Measurements from ENCODE around the gene METTL5.

DNA sequence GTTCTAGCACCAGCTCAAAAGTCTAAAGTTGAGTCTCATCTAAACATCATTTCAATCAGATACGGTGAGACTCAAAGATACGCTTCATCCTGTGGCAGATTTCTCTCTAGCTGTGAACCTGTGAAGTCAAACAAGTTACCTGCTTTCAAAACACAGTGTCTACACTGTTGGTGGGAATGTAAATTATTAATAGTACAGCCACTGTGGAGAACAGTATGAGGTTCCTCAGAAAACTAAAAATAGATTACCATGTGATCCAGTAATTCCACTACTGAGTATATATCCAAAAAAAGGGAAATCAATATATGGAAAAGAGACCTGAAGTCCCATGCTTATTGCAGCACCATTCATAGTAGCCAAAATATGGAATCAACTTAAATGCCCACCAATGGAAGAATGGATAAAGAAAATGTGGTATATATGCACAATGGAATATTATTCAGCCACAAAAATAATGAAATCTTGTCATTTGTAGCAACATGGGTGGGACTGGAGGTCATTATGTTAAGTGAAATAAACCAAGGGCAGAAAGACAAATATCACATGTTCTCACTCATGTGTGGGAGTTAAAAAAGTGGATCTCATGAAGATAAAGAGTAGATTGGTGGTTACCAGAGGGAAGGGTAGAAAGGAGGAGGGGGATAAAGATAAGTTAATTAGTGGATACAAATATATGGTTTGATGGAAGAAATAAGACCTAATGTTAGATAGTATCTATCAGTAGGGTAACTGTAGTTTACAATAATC lies 14.2 kb upstream of the METTL5 start:
- TF ChIP-seq, protein P1, sequence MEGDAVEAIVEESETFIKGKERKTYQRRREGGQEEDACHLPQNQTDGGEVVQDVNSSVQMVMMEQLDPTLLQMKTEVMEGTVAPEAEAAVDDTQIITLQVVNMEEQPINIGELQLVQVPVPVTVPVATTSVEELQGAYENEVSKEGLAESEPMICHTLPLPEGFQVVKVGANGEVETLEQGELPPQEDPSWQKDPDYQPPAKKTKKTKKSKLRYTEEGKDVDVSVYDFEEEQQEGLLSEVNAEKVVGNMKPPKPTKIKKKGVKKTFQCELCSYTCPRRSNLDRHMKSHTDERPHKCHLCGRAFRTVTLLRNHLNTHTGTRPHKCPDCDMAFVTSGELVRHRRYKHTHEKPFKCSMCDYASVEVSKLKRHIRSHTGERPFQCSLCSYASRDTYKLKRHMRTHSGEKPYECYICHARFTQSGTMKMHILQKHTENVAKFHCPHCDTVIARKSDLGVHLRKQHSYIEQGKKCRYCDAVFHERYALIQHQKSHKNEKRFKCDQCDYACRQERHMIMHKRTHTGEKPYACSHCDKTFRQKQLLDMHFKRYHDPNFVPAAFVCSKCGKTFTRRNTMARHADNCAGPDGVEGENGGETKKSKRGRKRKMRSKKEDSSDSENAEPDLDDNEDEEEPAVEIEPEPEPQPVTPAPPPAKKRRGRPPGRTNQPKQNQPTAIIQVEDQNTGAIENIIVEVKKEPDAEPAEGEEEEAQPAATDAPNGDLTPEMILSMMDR (IDR thresholded peaks at IDR 0.05 in 2 of 3, conservative IDR thresholded peaks at IDR 0.05 in 1 of 3; ENCODE audit: borderline replicate concordance in 1 of 3, insufficient read depth in 1 of 3, low read depth in 2 of 3, low read length in 2 of 3), result no peak
- TF ChIP-seq CEBPB (IDR thresholded peaks at IDR 0.05; ENCODE audit: low read depth) (no peak), POLR2A (IDR thresholded peaks at IDR 0.05; ENCODE audit: borderline replicate concordance, extremely low read depth, insufficient read depth, insufficient read length) (no peak), EZH2 (IDR thresholded peaks at IDR 0.05) (no peak), SP1 (IDR thresholded peaks at IDR 0.05; ENCODE audit: low read depth) (no peak)
